ENCODE data around the gene MCHR1. TPM values are rescaled to one million over a fixed set of nuclear protein-coding genes. Genes with fewer than 3 reads are reported as not detected.
"Not testable (repeated sequence)": the region's sequence is repeated elsewhere in the genome, so short reads cannot be mapped to it uniquely, and the experiment has no call there.

MCHR1 gene
- total RNA-seq, 2 experiments from 2014 or later: not detected

DNA sequence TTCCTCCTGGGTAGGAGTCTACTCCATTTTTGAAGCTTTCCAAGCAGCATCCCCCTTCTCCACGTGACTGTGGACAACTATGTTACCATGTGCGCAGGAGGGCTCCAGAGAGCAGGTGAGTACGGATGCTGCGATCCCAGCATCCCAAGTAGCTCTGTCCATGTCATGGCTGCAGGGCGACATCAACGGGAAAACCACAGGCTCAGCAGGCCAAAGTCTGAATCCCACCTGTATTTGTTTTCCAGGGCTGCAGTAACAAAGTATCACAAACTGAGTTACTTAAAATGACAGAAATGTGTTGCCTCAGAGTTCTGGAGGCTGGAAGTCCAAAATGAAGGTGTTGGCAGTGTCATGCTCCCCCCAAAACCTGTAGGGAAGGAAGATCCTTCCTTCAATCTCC lies 40.3 kb downstream of the MCHR1 start:
- no peaks in the 10 kb centered on the region for H3K9me3 Mint-ChIP-seq
- ChIA-PET CTCF (interaction anchor here (2.6 kb wide), 1 partner anchor 36 kb away, joined by 9 read pairs; no protein-coding TSS in a partner anchor), POLR2A (interaction anchor here (0.6 to 1.6 kb wide), 3 partner anchors 8 to 1079 kb away, joined by 3 to 6 read pairs (median 3); no protein-coding TSS in a partner anchor)
- intact Hi-C loops (cut with micrococcal nuclease): no loop called here
- DNase-seq (no peak), ATAC-seq (no peak)
- H3K36me3 Mint-ChIP-seq (ENCODE audit: low read depth): no peaks in the 10 kb centered on the region
- no peak overlapping the region for H3K4me3 Mint-ChIP-seq
- H3K27ac Mint-ChIP-seq: no peak overlapping the region
- no peaks in the 10 kb centered on the region for H3K27me3 Mint-ChIP-seq
- TF ChIP-seq, protein P1, sequence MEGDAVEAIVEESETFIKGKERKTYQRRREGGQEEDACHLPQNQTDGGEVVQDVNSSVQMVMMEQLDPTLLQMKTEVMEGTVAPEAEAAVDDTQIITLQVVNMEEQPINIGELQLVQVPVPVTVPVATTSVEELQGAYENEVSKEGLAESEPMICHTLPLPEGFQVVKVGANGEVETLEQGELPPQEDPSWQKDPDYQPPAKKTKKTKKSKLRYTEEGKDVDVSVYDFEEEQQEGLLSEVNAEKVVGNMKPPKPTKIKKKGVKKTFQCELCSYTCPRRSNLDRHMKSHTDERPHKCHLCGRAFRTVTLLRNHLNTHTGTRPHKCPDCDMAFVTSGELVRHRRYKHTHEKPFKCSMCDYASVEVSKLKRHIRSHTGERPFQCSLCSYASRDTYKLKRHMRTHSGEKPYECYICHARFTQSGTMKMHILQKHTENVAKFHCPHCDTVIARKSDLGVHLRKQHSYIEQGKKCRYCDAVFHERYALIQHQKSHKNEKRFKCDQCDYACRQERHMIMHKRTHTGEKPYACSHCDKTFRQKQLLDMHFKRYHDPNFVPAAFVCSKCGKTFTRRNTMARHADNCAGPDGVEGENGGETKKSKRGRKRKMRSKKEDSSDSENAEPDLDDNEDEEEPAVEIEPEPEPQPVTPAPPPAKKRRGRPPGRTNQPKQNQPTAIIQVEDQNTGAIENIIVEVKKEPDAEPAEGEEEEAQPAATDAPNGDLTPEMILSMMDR (IDR thresholded peaks at IDR 0.05): no peak
- H3K4me1 Mint-ChIP-seq (ENCODE audit: low read depth): peaks cover 16% of the 10 kb centered on the region

DNA sequence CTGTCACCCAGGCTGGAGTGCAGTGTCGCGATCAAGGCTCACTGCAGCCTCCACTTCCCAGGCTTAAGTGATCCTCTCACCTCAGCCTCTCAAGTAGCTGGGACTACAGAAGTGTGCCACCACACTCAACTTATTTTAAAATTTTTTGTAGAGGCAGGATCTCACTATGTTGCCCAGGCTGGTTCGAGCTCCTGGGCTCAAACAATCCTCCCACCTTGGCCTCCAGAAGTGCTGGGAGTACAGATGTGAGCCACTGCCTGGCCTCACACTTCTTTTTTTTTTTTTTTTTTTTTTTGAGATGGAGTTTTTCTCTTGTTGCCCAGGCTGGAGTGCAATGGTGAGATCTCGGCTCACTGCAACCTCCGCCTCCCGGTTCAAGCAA lies 40.9 kb downstream of the MCHR1 start:
- ATAC-seq; H3K4me3 Mint-ChIP-seq; H3K27me3 Mint-ChIP-seq; H3K36me3 Mint-ChIP-seq (ENCODE audit: low read depth); intact Hi-C loops (cut with micrococcal nuclease); H3K9me3 Mint-ChIP-seq; DNase-seq; H3K27ac Mint-ChIP-seq: not testable (repeated sequence)
- ChIA-PET POLR2A (interaction anchor here (1.6 kb wide), 1 partner anchor 9 kb away, joined by 6 read pairs; no protein-coding TSS in a partner anchor), CTCF (interaction anchor here (1.2 kb wide), 1 partner anchor 10 kb away, joined by 3 read pairs; no protein-coding TSS in a partner anchor)
- peaks cover 11% of the 10 kb centered on the region for H3K4me1 Mint-ChIP-seq (ENCODE audit: low read depth)

GRCh38 chr22:40720538-40721256 lies 41.4 kb downstream of the MCHR1 start:
- no peaks in the 10 kb centered on the region for H3K9me3 Mint-ChIP-seq
- DNase-seq (no peak), ATAC-seq (no peak)
- intact Hi-C loops (cut with micrococcal nuclease): no loop called here
- no peaks in the 10 kb centered on the region for H3K27me3 Mint-ChIP-seq
- TF ChIP-seq, protein P1 (IDR thresholded peaks at IDR 0.05): no peak
- no peaks in the 10 kb centered on the region for H3K36me3 Mint-ChIP-seq (ENCODE audit: low read depth)
- CTCF ChIA-PET: interaction anchor here (1.2 kb wide), 1 partner anchor 10 kb away, joined by 3 read pairs; no protein-coding TSS in a partner anchor
- H3K27ac Mint-ChIP-seq: no peak overlapping the region
- POLR2A ChIA-PET: interaction anchor here (1.6 kb wide), 1 partner anchor 9 kb away, joined by 6 read pairs; no protein-coding TSS in a partner anchor
- H3K4me3 Mint-ChIP-seq: no peak overlapping the region
- H3K4me1 Mint-ChIP-seq (ENCODE audit: low read depth): peaks cover 11% of the 10 kb centered on the region

DNA sequence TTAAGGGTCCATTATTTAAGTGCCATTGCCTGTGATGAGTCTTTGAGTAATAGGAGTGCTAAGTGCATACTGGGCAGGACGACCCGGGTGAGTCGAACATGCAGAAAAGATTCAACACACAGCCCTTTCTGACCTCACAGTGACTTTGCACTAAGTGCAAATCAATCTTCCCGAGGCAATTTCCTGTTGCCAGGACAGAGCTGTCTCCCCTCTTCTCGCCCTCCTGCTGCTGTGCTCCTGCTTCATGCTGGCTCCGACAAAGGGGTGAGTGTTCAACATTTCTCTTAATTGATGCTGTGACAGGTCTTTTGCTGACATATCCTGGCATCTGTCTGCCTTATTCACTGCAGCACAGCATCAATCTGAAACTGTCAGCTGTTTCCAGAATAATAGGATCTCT lies 42.0 kb downstream of the MCHR1 start:
- DNase-seq (no peak), ATAC-seq (peak; percentile 49)
- Mint-ChIP-seq H3K4me3 (no peak overlapping the region), H3K4me1 (ENCODE audit: low read depth) (peaks cover 11% of the 10 kb centered on the region), H3K36me3 (ENCODE audit: low read depth) (no peaks in the 10 kb centered on the region), H3K27ac (no peak overlapping the region), H3K27me3 (no peaks in the 10 kb centered on the region), H3K9me3 (no peaks in the 10 kb centered on the region)
- TF ChIP-seq, protein P1 (IDR thresholded peaks at IDR 0.05): no peak
- POLR2A ChIA-PET: no interaction called here
- CTCF ChIA-PET: interaction anchor here (1.2 kb wide), 1 partner anchor 11 kb away, joined by 3 read pairs; no protein-coding TSS in a partner anchor
- intact Hi-C loops (cut with micrococcal nuclease): no loop called here

DNA sequence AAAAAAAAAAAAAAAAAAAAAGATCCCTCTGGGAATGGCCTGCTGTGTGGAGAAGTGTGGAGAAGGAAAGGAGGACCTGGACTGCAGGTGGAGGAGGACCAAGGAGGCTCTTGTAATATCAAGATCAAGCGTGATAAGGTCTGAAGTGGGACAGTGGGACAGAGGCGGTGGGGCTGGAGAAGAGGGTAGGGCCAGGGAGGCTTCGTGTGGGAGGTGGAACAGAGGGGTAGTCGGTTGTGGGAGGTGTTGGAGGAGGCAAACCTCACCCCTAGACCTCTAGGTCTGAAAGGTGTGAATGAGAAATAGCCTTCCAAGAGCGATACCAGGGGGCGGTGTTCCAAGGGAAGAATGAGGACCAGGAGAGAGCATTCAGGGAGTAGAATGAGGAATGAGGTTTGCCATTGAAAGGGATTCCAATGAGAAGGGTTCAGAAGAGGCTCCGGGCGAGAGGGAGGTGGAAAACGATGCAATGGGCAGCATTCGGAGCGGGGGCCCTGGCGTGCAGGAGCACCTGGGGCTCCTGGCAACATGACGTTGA lies 44.2 kb downstream of the MCHR1 start:
- DNase-seq: no peak
- Mint-ChIP-seq H3K9me3 (no peaks in the 10 kb centered on the region), H3K27ac (no peak overlapping the region), H3K27me3 (no peaks in the 10 kb centered on the region), H3K4me3 (no peak overlapping the region), H3K36me3 (ENCODE audit: low read depth) (no peaks in the 10 kb centered on the region), H3K4me1 (ENCODE audit: low read depth) (peaks cover 24% of the 10 kb centered on the region)
- ATAC-seq: no peak
- intact Hi-C loops (cut with micrococcal nuclease): no loop called here
- TF ChIP-seq, protein P1 (IDR thresholded peaks at IDR 0.05): no peak
- POLR2A ChIA-PET: no interaction called here
- CTCF ChIA-PET: no interaction called here
